GM23338 (cell line): ENCODE measurements around the gene ATP8A2.

ENCODE experiments used
- CREB1 ChIP-seq: fragments of 250-450 bp; sonication (Bioruptor Pico); IDR thresholded peaks from 2 replicates; pipeline ENCODE4 v1.5.0; 2020; ENCODE audit warnings: low read depth, mild to moderate bottlenecking, moderate library complexity
- CTCF ChIP-seq, 2 experiments: fragments of 200-600 bp in 1 of 2; sonication (generic) in 1 of 2; conservative IDR thresholded peaks; 2 replicates each; pipeline versions ENCODE4 v1.5.1 to v1.6.1; 2016 to 2017; ENCODE audit warnings: antibody characterized with exemption in 2 of 2, low read depth in 2 of 2, mild to moderate bottlenecking in 2 of 2, moderate library complexity in 1 of 2
- EZH2phosphoT487 ChIP-seq: fragments of 200-600 bp; sonication (generic); IDR thresholded peaks from one replicate; pipeline ENCODE4 v1.8.1; 2018; ENCODE audit warnings: antibody characterized with exemption; ENCODE audit not compliant: unreplicated experiment
- POLR2AphosphoS5 ChIP-seq: IDR thresholded peaks from 2 replicates; pipeline ENCODE4 v1.6.1; 2016; ENCODE audit warnings: antibody characterized with exemption, low read depth
- TF ChIP-seq, protein P1 (sequence below): IDR thresholded peaks from one replicate; pipeline ENCODE4 v1.6.1; 2018; ENCODE audit warnings: antibody characterized with exemption; ENCODE audit not compliant: unreplicated experiment

DNA sequence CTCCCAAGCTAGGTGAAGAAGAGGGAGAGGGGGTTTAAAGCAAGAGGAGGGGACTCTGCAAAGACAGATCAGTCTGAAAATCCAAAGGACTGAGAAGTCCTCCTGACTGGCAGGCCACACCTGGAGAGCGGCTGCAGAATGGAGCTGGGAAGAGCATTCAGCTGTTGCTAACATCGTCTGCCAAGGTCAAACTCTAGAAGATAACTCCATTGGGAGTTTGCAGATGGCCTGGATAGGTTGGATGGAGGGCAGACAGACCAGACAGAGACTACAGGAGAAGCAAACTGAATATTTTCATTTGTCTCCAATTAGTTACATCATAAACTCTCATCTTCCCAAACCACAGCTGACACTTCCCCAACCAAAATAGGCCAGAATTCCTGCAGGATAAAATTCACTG lies 699.9 kb downstream of the ATP8A2 start:
- TF ChIP-seq CTCF (conservative IDR thresholded peaks at IDR 0.05; ENCODE audit: low read depth in 2 of 2), result no peak
- TF ChIP-seq, protein P1, sequence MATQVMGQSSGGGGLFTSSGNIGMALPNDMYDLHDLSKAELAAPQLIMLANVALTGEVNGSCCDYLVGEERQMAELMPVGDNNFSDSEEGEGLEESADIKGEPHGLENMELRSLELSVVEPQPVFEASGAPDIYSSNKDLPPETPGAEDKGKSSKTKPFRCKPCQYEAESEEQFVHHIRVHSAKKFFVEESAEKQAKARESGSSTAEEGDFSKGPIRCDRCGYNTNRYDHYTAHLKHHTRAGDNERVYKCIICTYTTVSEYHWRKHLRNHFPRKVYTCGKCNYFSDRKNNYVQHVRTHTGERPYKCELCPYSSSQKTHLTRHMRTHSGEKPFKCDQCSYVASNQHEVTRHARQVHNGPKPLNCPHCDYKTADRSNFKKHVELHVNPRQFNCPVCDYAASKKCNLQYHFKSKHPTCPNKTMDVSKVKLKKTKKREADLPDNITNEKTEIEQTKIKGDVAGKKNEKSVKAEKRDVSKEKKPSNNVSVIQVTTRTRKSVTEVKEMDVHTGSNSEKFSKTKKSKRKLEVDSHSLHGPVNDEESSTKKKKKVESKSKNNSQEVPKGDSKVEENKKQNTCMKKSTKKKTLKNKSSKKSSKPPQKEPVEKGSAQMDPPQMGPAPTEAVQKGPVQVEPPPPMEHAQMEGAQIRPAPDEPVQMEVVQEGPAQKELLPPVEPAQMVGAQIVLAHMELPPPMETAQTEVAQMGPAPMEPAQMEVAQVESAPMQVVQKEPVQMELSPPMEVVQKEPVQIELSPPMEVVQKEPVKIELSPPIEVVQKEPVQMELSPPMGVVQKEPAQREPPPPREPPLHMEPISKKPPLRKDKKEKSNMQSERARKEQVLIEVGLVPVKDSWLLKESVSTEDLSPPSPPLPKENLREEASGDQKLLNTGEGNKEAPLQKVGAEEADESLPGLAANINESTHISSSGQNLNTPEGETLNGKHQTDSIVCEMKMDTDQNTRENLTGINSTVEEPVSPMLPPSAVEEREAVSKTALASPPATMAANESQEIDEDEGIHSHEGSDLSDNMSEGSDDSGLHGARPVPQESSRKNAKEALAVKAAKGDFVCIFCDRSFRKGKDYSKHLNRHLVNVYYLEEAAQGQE, result no peak
- no peak for TF ChIP-seq EZH2phosphoT487
- no peak for TF ChIP-seq POLR2AphosphoS5
- no peak for TF ChIP-seq CREB1 (CRISPR knock-in tag)
